HG03460 (cell line): ENCODE data around the gene PHACTR1.
"Not testable (repeated sequence)": the region's sequence is repeated elsewhere in the genome, so short reads cannot be mapped to it uniquely, and the experiment has no call there.

ENCODE experiments used
- ATAC-seq: cut with Tn5 transposase; IDR thresholded peaks from one replicate; pipeline ENCODE4 v1.9.1; 2021; ENCODE audit not compliant: unreplicated experiment

Gene PHACTR1

GRCh38 chr6:13217206-13217905, 500.8 kb downstream of the PHACTR1 start:
- ATAC-seq: peak; percentile 49

GRCh38 chr6:13220266-13220665, 503.7 kb downstream of the PHACTR1 start:
- ATAC-seq: no peak

- ATAC-seq: no peak
Measured at GRCh38 chr6:13222048-13222447, 505.5 kb downstream of the PHACTR1 start.

DNA sequence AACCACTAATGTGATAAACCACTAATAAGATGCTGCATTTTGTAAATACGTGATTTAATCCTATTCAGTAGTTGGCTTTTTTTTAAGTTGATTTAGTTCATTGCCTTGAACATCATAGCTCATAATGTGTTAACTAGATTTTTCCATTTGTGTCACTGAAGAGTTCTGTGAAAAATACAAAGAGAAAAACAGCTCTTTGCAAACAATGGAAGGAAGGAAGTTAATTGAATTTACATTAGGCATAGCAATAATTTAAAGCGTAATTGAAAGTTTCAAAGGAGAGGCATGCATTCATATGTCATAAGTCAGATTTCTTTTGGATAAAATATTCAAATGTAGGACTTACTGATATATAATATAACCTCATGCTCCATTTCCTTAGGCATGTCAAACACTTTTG, 509.5 kb downstream of the PHACTR1 start:
- ATAC-seq: no peak

DNA sequence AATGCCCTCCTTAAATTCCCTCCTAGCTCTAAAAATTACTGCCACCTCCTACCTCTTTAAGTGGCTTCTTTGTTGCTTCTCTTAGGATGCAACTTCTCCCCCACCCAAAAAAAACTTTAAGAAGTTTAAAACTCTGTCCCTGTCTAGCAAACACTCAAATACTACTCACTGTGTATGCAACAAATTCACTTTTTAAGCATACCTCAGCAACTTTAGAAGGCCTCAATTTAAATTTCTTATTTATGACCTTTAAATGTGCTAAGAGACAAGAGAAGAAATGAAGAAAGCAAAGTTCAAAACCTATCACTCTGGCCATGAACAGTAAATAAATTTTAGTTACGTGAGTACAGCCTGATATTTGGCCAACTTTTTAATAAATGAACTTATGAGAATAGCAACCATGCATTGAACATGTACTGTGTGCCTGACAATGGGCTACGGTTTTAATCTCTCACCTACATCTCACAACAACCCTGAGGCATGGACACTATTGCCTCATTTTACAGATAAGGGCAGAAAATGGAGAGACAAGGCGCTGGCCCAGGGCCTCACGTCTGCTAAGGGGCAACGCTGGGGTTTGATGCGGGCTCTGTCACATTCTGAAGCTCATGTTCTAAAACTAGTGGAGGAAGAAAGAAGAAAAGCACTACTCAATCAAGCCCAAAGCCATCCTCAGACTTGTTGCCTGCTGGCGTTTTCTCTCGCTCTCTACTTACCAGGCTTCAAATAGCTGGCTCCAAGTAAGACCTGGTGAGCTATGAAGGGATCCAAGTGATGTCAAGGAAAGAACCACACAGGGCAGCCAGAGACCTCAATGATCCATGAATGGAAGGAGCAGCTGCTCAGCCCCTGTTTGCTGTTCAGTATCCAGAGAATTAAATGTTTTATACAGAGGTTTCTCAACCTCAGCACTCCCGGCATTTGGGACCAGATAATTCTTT, 512.0 kb downstream of the PHACTR1 start:
- no peak for ATAC-seq

GRCh38 chr6:13229205-13230085, 512.9 kb downstream of the PHACTR1 start:
- peak; percentile 86 for ATAC-seq

DNA sequence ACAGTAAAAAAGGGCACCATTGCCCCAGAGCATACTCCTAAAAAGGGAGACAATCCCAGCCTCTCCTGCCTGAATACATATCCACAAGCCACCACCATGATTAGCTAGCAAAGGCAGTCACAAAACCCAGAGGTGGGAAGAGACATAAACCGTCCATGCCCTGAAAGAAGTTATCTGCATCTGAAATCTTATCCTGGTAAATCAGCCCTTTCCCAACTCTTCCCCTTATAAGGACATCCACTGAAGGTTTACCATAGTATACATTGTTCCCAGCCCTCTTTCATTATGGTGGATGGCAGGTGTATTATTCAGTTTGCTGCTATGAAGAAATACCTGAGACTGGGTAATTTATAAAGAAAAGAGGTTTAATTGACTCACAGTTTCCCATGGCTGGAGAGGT, 516.5 kb downstream of the PHACTR1 start:
- no peak for ATAC-seq

GRCh38 chr6:13234130-13234529, 517.6 kb downstream of the PHACTR1 start:
- ATAC-seq: no peak

GRCh38 chr6:13235339-13235738, 518.8 kb downstream of the PHACTR1 start:
- no peak for ATAC-seq

DNA sequence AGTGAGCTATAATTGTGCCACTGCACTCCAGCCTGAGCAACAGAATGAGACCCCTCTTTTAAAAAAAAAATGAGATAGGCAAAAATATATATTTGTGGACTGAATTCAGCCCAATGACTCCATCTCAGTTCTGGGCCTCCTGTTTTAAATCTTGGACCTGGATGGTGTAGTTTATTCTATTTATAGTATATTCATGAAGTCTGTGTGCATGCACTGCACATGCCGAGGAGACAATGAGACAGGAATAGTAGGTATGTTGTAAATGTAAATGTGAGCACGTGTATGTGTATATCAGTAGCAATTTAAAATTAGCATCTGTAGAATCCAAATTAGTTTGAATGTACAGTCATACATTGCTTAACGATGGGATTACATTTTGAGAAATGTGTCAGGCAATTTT, 520.8 kb downstream of the PHACTR1 start:
- ATAC-seq: no peak

GRCh38 chr6:13238017-13238416, 521.5 kb downstream of the PHACTR1 start:
- ATAC-seq: no peak

DNA sequence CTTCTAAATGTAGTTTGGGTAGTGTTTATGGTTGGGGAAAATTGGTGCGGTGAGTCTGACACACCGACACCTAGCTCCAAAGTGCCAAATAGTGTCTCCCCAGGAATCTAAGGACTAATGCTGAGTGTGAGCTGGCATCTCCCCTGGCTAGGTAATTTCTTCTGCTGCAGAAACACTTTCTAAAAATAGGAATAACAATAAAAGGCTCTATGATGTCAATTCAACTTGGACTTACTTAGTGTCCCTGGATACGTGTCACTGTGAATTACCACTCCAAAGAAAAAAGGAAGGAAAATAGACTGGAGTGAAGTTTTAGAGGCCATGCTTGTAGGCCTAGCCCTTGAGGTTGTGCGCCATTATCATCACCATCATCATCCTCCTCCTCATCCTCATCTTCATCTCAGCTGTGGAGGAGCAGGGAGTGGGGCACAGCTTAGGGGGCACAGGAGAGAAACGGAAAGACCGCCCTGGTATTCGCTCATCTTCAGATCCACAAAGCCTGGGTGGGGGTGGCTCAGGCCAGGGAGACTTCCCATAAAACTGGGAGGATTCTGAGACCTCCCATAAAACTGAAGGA, 522.2 kb downstream of the PHACTR1 start:
- ATAC-seq: no peak

- no peak for ATAC-seq
Measured at GRCh38 chr6:13239530-13240455, 523.2 kb downstream of the PHACTR1 start.

GRCh38 chr6:13241364-13241763, 524.8 kb downstream of the PHACTR1 start:
- no peak for ATAC-seq

- ATAC-seq: no peak
Measured at GRCh38 chr6:13242178-13242577, 525.6 kb downstream of the PHACTR1 start.

GRCh38 chr6:13242590-13242989, 526.0 kb downstream of the PHACTR1 start:
- no peak for ATAC-seq

- no peak for ATAC-seq
Measured at GRCh38 chr6:13243033-13243432, 526.5 kb downstream of the PHACTR1 start.

GRCh38 chr6:13243745-13244144, 527.2 kb downstream of the PHACTR1 start:
- not testable (repeated sequence) for ATAC-seq

- no peak for ATAC-seq
Measured at GRCh38 chr6:13247627-13248026, 531.1 kb downstream of the PHACTR1 start.

DNA sequence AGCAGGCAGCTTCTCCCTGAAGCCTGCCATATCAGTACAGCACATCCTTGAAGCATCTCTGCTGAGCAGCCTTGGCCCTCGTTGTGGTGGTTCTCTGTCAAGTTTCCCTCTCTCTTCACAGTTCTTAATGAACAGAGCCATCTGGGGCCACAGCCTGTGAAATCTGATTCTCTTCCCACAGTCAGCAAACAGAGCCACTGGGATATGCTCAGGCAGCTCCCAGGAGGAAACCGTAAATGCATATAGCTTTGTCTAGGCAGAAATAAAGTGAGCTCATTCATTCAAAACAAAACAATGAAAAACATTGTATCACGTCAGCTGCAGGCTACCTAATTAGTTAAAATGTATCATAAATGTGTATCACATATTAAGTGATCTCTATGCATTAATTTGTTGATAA, 531.5 kb downstream of the PHACTR1 start:
- ATAC-seq: no peak
